ENCODE results near the gene STK38. TPM values are rescaled to one million over a fixed set of nuclear protein-coding genes. Genes with fewer than 3 reads are reported as not detected.

The STK38 gene
- total and polyA plus RNA-seq, 2 of the 8 experiments (the other 6 are each of a cell fraction or from before 2014, with no cell fraction given) = 8.1 to 19.8 TPM

- no peak overlapping the region for H2BK15ac ChIP-seq (ENCODE audit: low read length)
- no peak overlapping the region for H3K56ac ChIP-seq (replicated peaks; ENCODE audit: insufficient read length, low read depth, low read length)
- no peak overlapping the region for H3K14ac ChIP-seq (ENCODE audit: insufficient read length)
- no peak overlapping the region for H2BK20ac ChIP-seq (ENCODE audit: low read length)
- H3K27ac ChIP-seq (ENCODE audit: low read depth, low read length) = no peak overlapping the region
- H3K4me3 ChIP-seq (ENCODE audit: extremely low read depth in 1 of 4, insufficient read depth in 2 of 4, low read depth in 3 of 4, low read length in 4 of 4) = no peak overlapping the region
- no peak overlapping the region for H4K5ac ChIP-seq (ENCODE audit: insufficient read length, low read depth, low read length)
- H3K4me1 ChIP-seq (replicated peaks in 1 of 4; ENCODE audit: control insufficient read depth in 3 of 4, insufficient read depth in 4 of 4, low read length in 3 of 4) = no peaks in the 10 kb centered on the region
- H4K20me1 ChIP-seq (replicated peaks in 1 of 2; ENCODE audit: control insufficient read depth in 1 of 2, insufficient read depth in 2 of 2, low read length in 2 of 2) = peaks cover 2% of the 10 kb centered on the region in 2 experiments
- H4K8ac ChIP-seq (ENCODE audit: extremely low read depth, insufficient read depth, low read length) = no peak overlapping the region
- peaks cover 5% of the 10 kb centered on the region for H3K79me1 ChIP-seq (ENCODE audit: low read depth, low read length)
- H4K91ac ChIP-seq (replicated peaks; ENCODE audit: insufficient read length, low read length) = no peak overlapping the region
- no peaks in the 10 kb centered on the region; a peak in 2 of 4 replicates for H3K79me2 ChIP-seq (ENCODE audit: control insufficient read depth in 1 of 2, insufficient read depth in 2 of 2, low read length in 2 of 2)
- no peak overlapping the region for H2BK12ac ChIP-seq (ENCODE audit: low read depth, low read length)
- H3K36me3 ChIP-seq (ENCODE audit: control insufficient read depth in 2 of 4, insufficient read depth in 4 of 4, low read length in 3 of 4) = peaks cover 4 to 29% (median 13%) of the 10 kb centered on the region in 4 experiments; a peak in 6 of 8 replicates
- no peak overlapping the region for H2AK5ac ChIP-seq (ENCODE audit: low read depth, low read length)
- 97% methylated on average over 2 of the region's 2 CpGs; no CpG with 5 or more reads in 1 of the 2 experiments for WGBS, 2 experiments (ENCODE audit: extremely low coverage in 1 of 2, insufficient coverage in 1 of 2, insufficient read length in 1 of 2, insufficient replicate concordance in 2 of 2, low coverage in 1 of 2, low lambda C conversion rate in 2 of 2, missing lambda C conversion rate in 1 of 2)
- H2BK5ac ChIP-seq (ENCODE audit: low read depth, low read length) = no peak overlapping the region
- H3K23me2 ChIP-seq (ENCODE audit: low read depth, low read length) = no peaks in the 10 kb centered on the region
- no peak for FAIRE-seq
- DNase-seq (ENCODE audit: low read depth in 1 of 2, low spot score in 2 of 2) = no peak
- H3K9ac ChIP-seq (replicated peaks in 1 of 4; ENCODE audit: extremely low read depth in 1 of 4, low read depth in 3 of 4, low read length in 3 of 4) = no peak overlapping the region
- TF ChIP-seq TBP (IDR thresholded peaks at IDR 0.05; ENCODE audit: low read depth, low read length) = no peak
- no peak for TF ChIP-seq EGR1 (IDR thresholded peaks at IDR 0.05; ENCODE audit: borderline replicate concordance, low read depth, low read length)
- H3K4ac ChIP-seq (replicated peaks; ENCODE audit: insufficient read length, low read depth, low read length) = no peak overlapping the region
- H3K4me2 ChIP-seq (ENCODE audit: insufficient read depth in 1 of 2, low read depth in 2 of 2, low read length in 2 of 2) = no peak overlapping the region
- H3K9me3 ChIP-seq (ENCODE audit: insufficient read depth in 2 of 2, low read depth in 1 of 2, low read length in 1 of 2) = no peaks in the 10 kb centered on the region
- no peaks in the 10 kb centered on the region for H3K27me3 ChIP-seq (replicated peaks in 1 of 4; ENCODE audit: control insufficient read depth in 3 of 4, extremely low read depth in 1 of 4, insufficient read depth in 3 of 4, low read length in 3 of 4)
- no peak overlapping the region for H3K23ac ChIP-seq (ENCODE audit: insufficient read length)
- CTCF ChIA-PET (ENCODE audit: partially characterized antibody) = no interaction called here
- H2AFZ ChIP-seq (ENCODE audit: low read length) = no peak overlapping the region
- H2BK120ac ChIP-seq (replicated peaks; ENCODE audit: low read depth, low read length) = no peak overlapping the region
- no peak overlapping the region for H3K18ac ChIP-seq (ENCODE audit: extremely low read depth, low read length)
- POLR2A ChIA-PET (ENCODE audit: partially characterized antibody) = no interaction called here
Observed at GRCh38 chr6:36526066-36526465, 21.2 kb downstream of the STK38 start.

Data from H1 (cell line).